Esophagus muscularis mucosa (tissue), 4 donors: ENCODE data around the gene NT5C3A. TPM values are rescaled to one million over a fixed set of nuclear protein-coding genes. Genes with fewer than 3 reads are reported as not detected.
A peak's percentile ranks its signal among the peaks of the same experiment; 100 is the strongest.

Experiments
- DNase-seq: peaks from one replicate; pipeline ENCODE4 v3.0.0-alpha.2; 2017; ENCODE audit errors: extremely low spot score
- H3K27ac ChIP-seq, 4 donors: fragments of 200-600 bp; sonication (generic); replicated peaks in 1 of 4; 1 replicate in 3 of 4; 2 replicates in 1 of 4; pipeline ENCODE4 v1.5.1; 2016 to 2019; ENCODE audit warnings: mild to moderate bottlenecking in 1 of 4
- H3K27me3 ChIP-seq, 4 donors: fragments of 200-600 bp; sonication (generic); one replicate each; pipeline versions ENCODE4 v1.5.1 to v1.6.0; 2016 to 2019
- H3K36me3 ChIP-seq, 4 donors: fragments of 200-600 bp; sonication (generic); one replicate each; pipeline ENCODE4 v1.5.1; 2016 to 2019
- H3K4me1 ChIP-seq, 4 donors: fragments of 200-600 bp; sonication (generic); one replicate each; pipeline ENCODE4 v1.5.1; 2016 to 2019
- H3K4me3 ChIP-seq, 4 donors: fragments of 200-600 bp; sonication (generic); 1 replicate in 2 of 4; 2 replicates in 2 of 4; pipeline ENCODE4 v1.5.1; 2016 to 2019; ENCODE audit warnings: mild to moderate bottlenecking in 4 of 4, moderate library complexity in 1 of 4
- H3K9me3 ChIP-seq, 4 donors: fragments of 200-600 bp; sonication (generic); 1 replicate in 3 of 4; 2 replicates in 1 of 4; pipeline ENCODE4 v1.5.1; 2016 to 2019
- EP300 ChIP-seq: sonication (generic); formaldehyde crosslinking; IDR thresholded peaks from one replicate; pipeline ENCODE4 v1.6.1; 2017; ENCODE audit warnings: antibody characterized with exemption
- POLR2A ChIP-seq: fragments of 450-650 bp; IDR thresholded peaks from one replicate; pipeline ENCODE4 v1.6.1; 2017; ENCODE audit warnings: antibody characterized with exemption, moderate library complexity, mild to moderate bottlenecking, low read depth
- POLR2AphosphoS5 ChIP-seq, 2 donors: sonication (generic); formaldehyde crosslinking; IDR thresholded peaks; one replicate each; pipeline ENCODE4 v1.6.1; 2017; ENCODE audit warnings: antibody characterized with exemption in 2 of 2
- WGBS: methylation state at CpG from one replicate; pipeline ENCODE4 v1.1.5; 2018; 5-methylcytosine and 5-hydroxymethylcytosine counted together
- intact Hi-C: fragments of 100-400 bp; cut with DNase I; formaldehyde crosslinking; loops from one replicate; pipeline ENCODE4 v1.15.1; 2023
- total RNA-seq, 4 donors: library from RNA; depleted of rRNA; stranded (reverse); fragments of >200 nt; gene quantifications; one replicate each; pipeline versions ENCODE4 v1.1.0 to v1.2.1, GENCODE V29; 2016
- TF ChIP-seq, protein P1 (sequence below), 3 experiments: fragments of 200-600 bp in 2 of 3; fragments of 450-650 bp in 1 of 3; sonication (generic) in 2 of 3; IDR thresholded peaks; one replicate each; pipeline ENCODE4 v1.5.1; 2017 to 2019; ENCODE audit warnings: antibody characterized with exemption in 3 of 3, mild to moderate bottlenecking in 2 of 3, moderate library complexity in 1 of 3

NT5C3A gene
- total RNA-seq, 4 donors from 2014 or later = 13.9 to 22.0 (median 19.7) TPM

GRCh38 chr7:33040803-33041516, 21.6 kb downstream of the NT5C3A start:
- 58% methylated on average over 9 of the region's 9 CpGs for WGBS
- TF ChIP-seq POLR2AphosphoS5 (IDR thresholded peaks at IDR 0.05) (peak; percentile 40 to 53), POLR2A (no peak), EP300 (no peak)
- TF ChIP-seq, protein P1, sequence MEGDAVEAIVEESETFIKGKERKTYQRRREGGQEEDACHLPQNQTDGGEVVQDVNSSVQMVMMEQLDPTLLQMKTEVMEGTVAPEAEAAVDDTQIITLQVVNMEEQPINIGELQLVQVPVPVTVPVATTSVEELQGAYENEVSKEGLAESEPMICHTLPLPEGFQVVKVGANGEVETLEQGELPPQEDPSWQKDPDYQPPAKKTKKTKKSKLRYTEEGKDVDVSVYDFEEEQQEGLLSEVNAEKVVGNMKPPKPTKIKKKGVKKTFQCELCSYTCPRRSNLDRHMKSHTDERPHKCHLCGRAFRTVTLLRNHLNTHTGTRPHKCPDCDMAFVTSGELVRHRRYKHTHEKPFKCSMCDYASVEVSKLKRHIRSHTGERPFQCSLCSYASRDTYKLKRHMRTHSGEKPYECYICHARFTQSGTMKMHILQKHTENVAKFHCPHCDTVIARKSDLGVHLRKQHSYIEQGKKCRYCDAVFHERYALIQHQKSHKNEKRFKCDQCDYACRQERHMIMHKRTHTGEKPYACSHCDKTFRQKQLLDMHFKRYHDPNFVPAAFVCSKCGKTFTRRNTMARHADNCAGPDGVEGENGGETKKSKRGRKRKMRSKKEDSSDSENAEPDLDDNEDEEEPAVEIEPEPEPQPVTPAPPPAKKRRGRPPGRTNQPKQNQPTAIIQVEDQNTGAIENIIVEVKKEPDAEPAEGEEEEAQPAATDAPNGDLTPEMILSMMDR (IDR thresholded peaks at IDR 0.05) = no peak
- no peaks in the 10 kb centered on the region for H3K27me3 ChIP-seq
- no peaks in the 10 kb centered on the region for H3K9me3 ChIP-seq
- DNase-seq = no peak
- intact Hi-C loops = no loop called here
- peaks cover 35 to 82% (median 69%) of the 10 kb centered on the region in 4 donors for H3K4me1 ChIP-seq
- peak overlapping the region; percentile 17 to 58 (median 49) for H3K4me3 ChIP-seq
- peak overlapping the region; percentile 54 to 71 (median 66) for H3K27ac ChIP-seq
- H3K36me3 ChIP-seq = no peaks in the 10 kb centered on the region

- WGBS = 55% methylated on average over 1 of the region's 1 CpG
- TF ChIP-seq, protein P1 (IDR thresholded peaks at IDR 0.05) = no peak
- TF ChIP-seq POLR2A (no peak), POLR2AphosphoS5 (IDR thresholded peaks at IDR 0.05) (no peak), EP300 (no peak)
- Histone ChIP-seq H3K27me3 (no peaks in the 10 kb centered on the region), H3K4me1 (peaks cover 35 to 72% (median 60%) of the 10 kb centered on the region in 4 donors), H3K27ac (peak overlapping the region; percentile 54 to 71 (median 66)), H3K9me3 (no peaks in the 10 kb centered on the region), H3K36me3 (no peaks in the 10 kb centered on the region), H3K4me3 (peak overlapping the region; percentile 42 to 58 (median 53))
- intact Hi-C loops = no loop called here
- no peak for DNase-seq
Observed at GRCh38 chr7:33039903-33040292, 22.7 kb downstream of the NT5C3A start.

DNA sequence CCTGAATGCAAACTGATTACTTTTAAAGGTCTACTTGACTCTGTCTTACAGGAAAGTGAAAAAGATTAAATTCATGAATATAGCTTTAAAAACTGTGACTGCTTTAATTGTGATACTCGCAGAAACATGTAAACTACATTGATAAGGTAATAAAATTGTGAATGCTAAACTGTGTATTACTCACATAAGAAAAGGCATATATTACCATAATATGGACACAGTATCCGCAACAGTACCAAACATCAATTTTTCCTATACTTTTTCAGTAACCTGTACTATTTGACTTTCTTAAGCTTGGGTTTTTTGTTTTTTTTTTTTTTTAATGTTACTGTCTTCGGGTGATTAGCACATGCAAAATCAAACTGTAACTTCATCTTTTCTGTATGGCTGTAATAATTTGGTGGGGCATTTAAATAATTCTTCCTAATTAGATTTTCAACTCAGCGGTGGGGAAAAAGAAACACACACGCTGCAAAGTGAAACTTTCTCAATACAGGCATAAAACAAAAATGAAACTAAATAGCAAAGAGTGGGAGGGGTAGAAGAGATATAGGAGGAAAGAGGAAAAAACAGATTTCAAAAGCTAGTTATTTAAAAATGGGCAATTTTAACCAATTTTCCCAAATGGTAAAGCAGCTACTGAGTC, 23.2 kb downstream of the NT5C3A start:
- Histone ChIP-seq H3K36me3 (no peaks in the 10 kb centered on the region), H3K9me3 (no peaks in the 10 kb centered on the region), H3K27ac (peak overlapping the region; percentile 54 to 71 (median 66)), H3K4me3 (peak overlapping the region; percentile 42 to 58 (median 53)), H3K4me1 (peaks cover 35 to 69% (median 59%) of the 10 kb centered on the region in 4 donors), H3K27me3 (no peaks in the 10 kb centered on the region)
- WGBS = 30% methylated on average over 5 of the region's 5 CpGs
- DNase-seq = no peak
- intact Hi-C loops = no loop called here
- TF ChIP-seq POLR2A = no peak
- TF ChIP-seq, protein P1 (IDR thresholded peaks at IDR 0.05) = no peak

DNA sequence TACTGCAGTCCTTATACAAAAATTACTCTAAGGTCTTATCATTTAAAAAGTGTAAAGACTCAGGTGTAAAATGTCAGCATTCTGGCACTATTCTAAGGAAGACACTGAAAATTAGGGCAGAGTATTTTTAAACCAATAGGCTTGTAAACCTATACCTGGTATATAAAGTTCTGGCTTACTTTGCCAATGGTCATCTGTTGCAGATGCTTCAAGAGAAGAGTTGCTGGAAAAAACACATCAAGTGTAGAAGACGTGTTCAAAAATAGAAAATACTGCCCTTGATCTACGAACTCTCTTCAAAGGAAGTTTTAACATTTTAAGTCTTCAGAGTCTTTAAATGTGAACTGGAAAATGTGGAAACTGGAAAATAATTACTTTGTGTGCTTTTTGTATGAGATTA, 23.9 kb downstream of the NT5C3A start:
- 19% methylated on average over 2 of the region's 2 CpGs for WGBS
- Histone ChIP-seq H3K4me3 (peak overlapping the region in 3 of 4 donors; percentile 50 to 58 (median 56)), H3K4me1 (peaks cover 29 to 67% (median 53%) of the 10 kb centered on the region in 4 donors), H3K9me3 (no peaks in the 10 kb centered on the region), H3K36me3 (no peaks in the 10 kb centered on the region), H3K27me3 (no peaks in the 10 kb centered on the region), H3K27ac (peak overlapping the region in 3 of 4 donors; percentile 54 to 71 (median 70))
- intact Hi-C loops = no loop called here
- DNase-seq = no peak
- TF ChIP-seq, protein P1 (IDR thresholded peaks at IDR 0.05) = no peak
- TF ChIP-seq EP300 (no peak), POLR2AphosphoS5 (IDR thresholded peaks at IDR 0.05) (no peak), POLR2A (no peak)
